ENCODE data around the gene GPR150. TPM values are rescaled to one million over a fixed set of nuclear protein-coding genes. Genes with fewer than 3 reads are reported as not detected.
"Not testable (repeated sequence)": the region's sequence is repeated elsewhere in the genome, so short reads cannot be mapped to it uniquely, and the experiment has no call there.

The GPR150 gene
- total RNA-seq, 4 donors from 2014 or later = 0.42 to 1.1 (median 0.92) TPM; not detected in 1

DNA sequence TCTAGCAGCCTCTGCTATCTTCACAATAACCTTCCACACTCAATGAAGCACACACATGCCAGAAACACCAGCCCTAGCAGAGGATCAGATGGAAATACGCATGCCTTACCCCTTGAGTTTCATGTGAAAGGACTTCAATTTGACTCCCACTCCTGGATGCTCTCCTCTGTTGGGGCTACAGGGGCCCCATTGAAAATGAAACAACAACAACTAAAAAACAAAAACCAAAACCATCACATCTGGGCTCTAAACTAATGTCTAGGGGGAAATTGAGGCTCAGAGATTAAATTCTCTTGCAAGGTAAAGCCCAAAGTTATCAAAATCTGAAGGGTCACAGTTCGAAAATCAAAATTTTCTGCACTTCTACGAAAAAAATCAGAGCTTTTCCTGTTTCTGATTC is 18.7 kb downstream of the GPR150 start:
- WGBS = 79% methylated on average over 3 of the region's 3 CpGs
- intact Hi-C loops (cut with DNase I) = no loop called here
- Histone ChIP-seq H3K4me1 (no peaks in the 10 kb centered on the region), H3K9me3 (no peaks in the 10 kb centered on the region), H3K36me3 (no peaks in the 10 kb centered on the region), H3K27ac (replicated peaks in 1 of 4) (no peak overlapping the region), H3K4me3 (no peak overlapping the region), H3K27me3 (no peaks in the 10 kb centered on the region)
- no peak for DNase-seq (ENCODE audit: extremely low spot score)
- TF ChIP-seq POLR2A (IDR thresholded peaks at IDR 0.05; ENCODE audit: low read depth) (no peak), EP300 (IDR thresholded peaks at IDR 0.05) (no peak), POLR2AphosphoS5 (IDR thresholded peaks at IDR 0.05) (no peak)
- TF ChIP-seq, protein P1, sequence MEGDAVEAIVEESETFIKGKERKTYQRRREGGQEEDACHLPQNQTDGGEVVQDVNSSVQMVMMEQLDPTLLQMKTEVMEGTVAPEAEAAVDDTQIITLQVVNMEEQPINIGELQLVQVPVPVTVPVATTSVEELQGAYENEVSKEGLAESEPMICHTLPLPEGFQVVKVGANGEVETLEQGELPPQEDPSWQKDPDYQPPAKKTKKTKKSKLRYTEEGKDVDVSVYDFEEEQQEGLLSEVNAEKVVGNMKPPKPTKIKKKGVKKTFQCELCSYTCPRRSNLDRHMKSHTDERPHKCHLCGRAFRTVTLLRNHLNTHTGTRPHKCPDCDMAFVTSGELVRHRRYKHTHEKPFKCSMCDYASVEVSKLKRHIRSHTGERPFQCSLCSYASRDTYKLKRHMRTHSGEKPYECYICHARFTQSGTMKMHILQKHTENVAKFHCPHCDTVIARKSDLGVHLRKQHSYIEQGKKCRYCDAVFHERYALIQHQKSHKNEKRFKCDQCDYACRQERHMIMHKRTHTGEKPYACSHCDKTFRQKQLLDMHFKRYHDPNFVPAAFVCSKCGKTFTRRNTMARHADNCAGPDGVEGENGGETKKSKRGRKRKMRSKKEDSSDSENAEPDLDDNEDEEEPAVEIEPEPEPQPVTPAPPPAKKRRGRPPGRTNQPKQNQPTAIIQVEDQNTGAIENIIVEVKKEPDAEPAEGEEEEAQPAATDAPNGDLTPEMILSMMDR (IDR thresholded peaks at IDR 0.05) = no peak

GRCh38 chr5:95641741-95642220 is 21.9 kb downstream of the GPR150 start:
- Histone ChIP-seq H3K4me1 (peaks cover 0 to 8% (median 7%) of the 10 kb centered on the region in 4 donors), H3K27ac (replicated peaks in 1 of 4) (peak overlapping the region in 2 of 4 donors; percentile 24 to 33), H3K36me3 (no peaks in the 10 kb centered on the region), H3K9me3 (no peaks in the 10 kb centered on the region), H3K4me3 (no peak overlapping the region), H3K27me3 (no peaks in the 10 kb centered on the region)
- TF ChIP-seq POLR2A (IDR thresholded peaks at IDR 0.05; ENCODE audit: low read depth) (no peak), POLR2AphosphoS5 (IDR thresholded peaks at IDR 0.05) (peak; percentile 51 to 55), EP300 (IDR thresholded peaks at IDR 0.05) (no peak)
- TF ChIP-seq, protein P1 (IDR thresholded peaks at IDR 0.05) = no peak
- intact Hi-C loops (cut with DNase I) = loop anchor here (5.0 to 10.0 kb wide), 3 partner anchors 141 to 961 kb away; no protein-coding TSS in a partner anchor
- 78% methylated on average over 5 of the region's 5 CpGs for WGBS
- DNase-seq (ENCODE audit: extremely low spot score) = no peak

GRCh38 chr5:95643152-95643551 is 23.3 kb downstream of the GPR150 start:
- DNase-seq (ENCODE audit: extremely low spot score) = no peak
- no peak overlapping the region for H3K4me3 ChIP-seq
- no peaks in the 10 kb centered on the region for H3K27me3 ChIP-seq
- TF ChIP-seq POLR2A (IDR thresholded peaks at IDR 0.05; ENCODE audit: low read depth) (no peak), POLR2AphosphoS5 (IDR thresholded peaks at IDR 0.05) (no peak), EP300 (IDR thresholded peaks at IDR 0.05) (no peak)
- TF ChIP-seq, protein P1 (IDR thresholded peaks at IDR 0.05) = no peak
- H3K36me3 ChIP-seq = no peaks in the 10 kb centered on the region
- peaks cover 10 to 20% (median 18%) of the 10 kb centered on the region in 4 donors for H3K4me1 ChIP-seq
- intact Hi-C loops (cut with DNase I) = loop anchor here (5.0 to 10.0 kb wide), 3 partner anchors 139 to 959 kb away; no protein-coding TSS in a partner anchor
- WGBS = 91% methylated on average over 7 of the region's 7 CpGs
- no peak overlapping the region for H3K27ac ChIP-seq (replicated peaks in 1 of 4)
- no peaks in the 10 kb centered on the region for H3K9me3 ChIP-seq

- Histone ChIP-seq H3K27me3 (no peaks in the 10 kb centered on the region), H3K4me3 (no peak overlapping the region), H3K4me1 (peaks cover 10 to 20% (median 18%) of the 10 kb centered on the region in 4 donors), H3K9me3 (no peaks in the 10 kb centered on the region), H3K36me3 (no peaks in the 10 kb centered on the region), H3K27ac (replicated peaks in 1 of 4) (peak overlapping the region; percentile 93 to 97 (median 96))
- 13% methylated on average over 4 of the region's 4 CpGs for WGBS
- no peak for TF ChIP-seq POLR2A (IDR thresholded peaks at IDR 0.05; ENCODE audit: low read depth)
- peak; percentile 5 to 20 for TF ChIP-seq POLR2AphosphoS5 (IDR thresholded peaks at IDR 0.05)
- TF ChIP-seq EP300 (IDR thresholded peaks at IDR 0.05) = no peak
- TF ChIP-seq, protein P1 (IDR thresholded peaks at IDR 0.05) = peak; percentile 75 to 81 (median 76)
- no peak for DNase-seq (ENCODE audit: extremely low spot score)
- intact Hi-C loops (cut with DNase I) = loop anchor here (2.0 to 10.0 kb wide), 5 partner anchors 88 to 958 kb away; partner anchors contain the start of gene RHOBTB3
These were observed 24.6 kb downstream of the GPR150 start for GRCh38 chr5:95644351-95645042.

DNA sequence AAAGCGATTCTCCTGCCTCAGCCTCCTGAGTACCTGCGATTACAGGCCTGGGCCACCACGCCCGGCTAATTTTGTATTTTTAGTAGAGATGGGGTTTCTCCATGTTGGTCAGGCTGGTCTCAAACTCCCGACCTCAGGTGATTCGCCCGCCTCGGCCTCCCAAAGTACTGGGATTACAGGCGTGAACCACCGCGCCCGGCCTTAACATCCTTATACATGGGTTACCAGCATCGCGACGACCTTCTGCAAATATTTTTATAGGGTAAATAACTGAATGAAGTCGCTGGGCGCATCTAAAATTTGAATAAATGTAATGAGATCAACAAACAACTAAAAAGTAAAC is 26.3 kb downstream of the GPR150 start:
- intact Hi-C loops (cut with DNase I) = loop anchor here (5.0 to 10.0 kb wide), 2 partner anchors 86 to 689 kb away; partner anchors contain the start of gene RHOBTB3
- Histone ChIP-seq H3K4me1 (peaks cover 10 to 20% (median 18%) of the 10 kb centered on the region in 4 donors), H3K27ac (replicated peaks in 1 of 4) (peak overlapping the region; percentile 93 to 97 (median 96)), H3K4me3 (peak overlapping the region; percentile 56 to 70 (median 64))
- DNase-seq (ENCODE audit: extremely low spot score); H3K9me3 ChIP-seq; H3K36me3 ChIP-seq; H3K27me3 ChIP-seq: not testable (repeated sequence)
- 90% methylated on average over 17 of the region's 17 CpGs for WGBS

Data from esophagus muscularis mucosa (tissue), 4 donors.